Lung (tissue), 12 donors: Measurements from ENCODE around the gene PTCD3. TPM values are rescaled to one million over a fixed set of nuclear protein-coding genes. Genes with fewer than 3 reads are reported as not detected.

Source experiments
- ATAC-seq: fragments of 200-7000 bp; cut with Tn5 transposase; one replicate; pipeline ENCODE4 v1.9.1; 2020; ENCODE audit warnings: moderate number of reproducible peaks; ENCODE audit not compliant: insufficient read depth, low FRiP score
- DNase-seq, 3 donors: peaks; one replicate each; pipeline ENCODE4 v3.0.0-alpha.2; 2013 to 2017
- H3K27ac ChIP-seq, 2 donors: one replicate each; pipeline ENCODE4 v1.5.1; 2013; ENCODE audit warnings: mild to moderate bottlenecking in 2 of 2, moderate library complexity in 2 of 2, control low read depth in 1 of 2, inconsistent platforms in 1 of 2, low read depth in 1 of 2, low read length in 1 of 2
- H3K27me3 ChIP-seq, 3 donors: one replicate each; pipeline ENCODE4 v1.5.1; 2013; ENCODE audit warnings: low read length in 2 of 3; ENCODE audit not compliant: control insufficient read depth in 3 of 3, insufficient read depth in 3 of 3
- H3K36me3 ChIP-seq, 4 donors: one replicate each; pipeline ENCODE4 v1.5.1; 2013; ENCODE audit warnings: low read length in 4 of 4, mild to moderate bottlenecking in 1 of 4, moderate library complexity in 1 of 4; ENCODE audit not compliant: control insufficient read depth in 4 of 4, insufficient read depth in 4 of 4
- H3K4me1 ChIP-seq, 5 donors: one replicate each; pipeline ENCODE4 v1.5.1; 2013; ENCODE audit warnings: low read length in 5 of 5, mild to moderate bottlenecking in 2 of 5, moderate library complexity in 1 of 5; ENCODE audit not compliant: control insufficient read depth in 5 of 5, insufficient read depth in 5 of 5
- H3K4me3 ChIP-seq: one replicate; pipeline ENCODE4 v1.5.1; 2013; ENCODE audit warnings: mild to moderate bottlenecking, control low read depth, moderate library complexity
- H3K9ac ChIP-seq, 2 donors: one replicate each; pipeline ENCODE4 v1.5.1; 2013; ENCODE audit warnings: low read length in 2 of 2, control low read depth in 1 of 2; ENCODE audit not compliant: insufficient read depth in 1 of 2
- H3K9me3 ChIP-seq, 4 donors: one replicate each; pipeline ENCODE4 v1.5.1; 2013; ENCODE audit warnings: low read length in 3 of 4, mild to moderate bottlenecking in 1 of 4, moderate library complexity in 1 of 4; ENCODE audit not compliant: control insufficient read depth in 4 of 4, insufficient read depth in 3 of 4
- CTCF ChIP-seq: IDR thresholded peaks from 2 replicates; pipeline ENCODE4 v1.5.1; 2012; ENCODE audit warnings: mild to moderate bottlenecking; ENCODE audit errors: control extremely low read depth, extremely low read depth
- WGBS, 2 donors: extraction: QIAGEN DNeasy Blood & Tissue Kit; methylation state at CpG; one replicate each; pipeline ENCODE4 v1.1.7; 2013; 5-methylcytosine and 5-hydroxymethylcytosine counted together
- polyA plus RNA-seq, 2 donors: library from polyadenylated mRNA; stranded (reverse); fragments of 200-250 nt; gene quantifications; one replicate each; pipeline ENCODE4 v1.2.1, GENCODE V29; 2013
- total RNA-seq, 2 donors: library from RNA; depleted of rRNA in 1 of 2; stranded (reverse); fragments of >200 nt in 1 of 2; gene quantifications; one replicate each; pipeline ENCODE4 v1.2.1, GENCODE V29; 2014 to 2021
- donor health status: control.
- donor health status: control.
- donor health status: Bipolar disorder and iron deficiency.
- donor health status: healthy.
- donor health status: DM: yes; HTN: yes; CAD: no.

PTCD3 gene
- total and polyA plus RNA-seq, 4 donors: 22.7 to 172 (median 44.3) TPM

- 97 to 98% methylated on average over 16 of the region's 16 CpGs for WGBS, 2 donors
- H3K9ac ChIP-seq: no peak overlapping the region
- no peak overlapping the region for H3K4me3 ChIP-seq
- no peak overlapping the region for H3K27ac ChIP-seq
- peaks cover 0 to 9% (median 0%) of the 10 kb centered on the region in 5 donors for H3K4me1 ChIP-seq
- ATAC-seq (no peak), DNase-seq (no peak)
- no peak for TF ChIP-seq CTCF
- peaks cover 36 to 55% (median 47%) of the 10 kb centered on the region in 4 donors for H3K36me3 ChIP-seq
- no peaks in the 10 kb centered on the region for H3K27me3 ChIP-seq
- no peaks in the 10 kb centered on the region for H3K9me3 ChIP-seq
Observed at GRCh38 chr2:86069783-86070339, 36.2 kb upstream of the PTCD3 start.

GRCh38 chr2:86070868-86071267, 35.2 kb upstream of the PTCD3 start:
- peaks cover 0 to 9% (median 0%) of the 10 kb centered on the region in 5 donors for H3K4me1 ChIP-seq
- no peaks in the 10 kb centered on the region for H3K9me3 ChIP-seq
- no peak for TF ChIP-seq CTCF
- H3K9ac ChIP-seq: no peak overlapping the region
- ATAC-seq: no peak
- 90 to 93% methylated on average over 2 of the region's 2 CpGs for WGBS, 2 donors
- no peak overlapping the region for H3K4me3 ChIP-seq
- H3K27me3 ChIP-seq: no peaks in the 10 kb centered on the region
- H3K27ac ChIP-seq: no peak overlapping the region
- peaks cover 32 to 51% (median 40%) of the 10 kb centered on the region in 4 donors for H3K36me3 ChIP-seq
- no peak for DNase-seq

GRCh38 chr2:86072271-86072858, 33.7 kb upstream of the PTCD3 start:
- peak overlapping the region in 1 of 2 donors; percentile 76 for H3K27ac ChIP-seq
- ATAC-seq: peak; percentile 36
- no peak for TF ChIP-seq CTCF
- H3K9me3 ChIP-seq: peaks cover 0 to under 1% (median 0%) of the 10 kb centered on the region in 4 donors
- 26 to 41% methylated on average over 9 of the region's 9 CpGs for WGBS, 2 donors
- H3K27me3 ChIP-seq: no peaks in the 10 kb centered on the region
- peaks cover 41 to 51% (median 45%) of the 10 kb centered on the region in 4 donors for H3K36me3 ChIP-seq
- no peak overlapping the region for H3K4me3 ChIP-seq
- peak in 1 of 3 donors; percentile 17 for DNase-seq
- H3K9ac ChIP-seq: no peak overlapping the region
- H3K4me1 ChIP-seq: peaks cover 0 to 9% (median 0%) of the 10 kb centered on the region in 5 donors
